ENCODE data around the gene NCKAP1.

DNA sequence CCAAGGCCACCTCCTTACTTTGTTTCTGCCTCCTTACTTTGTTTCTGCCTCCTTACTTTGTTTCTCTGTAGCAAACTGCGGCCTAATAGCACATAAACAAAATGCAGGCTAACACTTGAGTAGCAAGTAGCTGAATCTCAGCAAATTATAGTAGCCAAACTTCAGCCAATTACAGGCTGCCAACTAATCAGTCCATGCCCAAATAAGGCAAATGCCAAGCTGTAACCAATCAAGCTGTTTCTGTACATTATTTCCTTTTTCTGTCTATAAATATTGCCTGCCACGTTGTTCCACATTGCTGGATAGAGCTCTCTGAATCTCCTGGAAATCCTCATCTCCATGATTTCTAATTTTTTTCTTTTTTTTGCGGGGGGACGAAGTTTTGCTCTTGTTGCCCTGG lies 143.1 kb downstream of the NCKAP1 start:
- TF ChIP-seq SP1 (IDR thresholded peaks at IDR 0.05) (no peak), HDGF (IDR thresholded peaks at IDR 0.05; ENCODE audit: borderline replicate concordance) (no peak), FOXM1 (IDR thresholded peaks at IDR 0.05; ENCODE audit: borderline replicate concordance) (no peak), ARNT (IDR thresholded peaks at IDR 0.05) (no peak)
